Upper lobe of right lung (tissue), 1 donor: ENCODE data around the gene GPC5. TPM values are rescaled to one million over a fixed set of nuclear protein-coding genes. Genes with fewer than 3 reads are reported as not detected.
A peak's percentile ranks its signal among the peaks of the same experiment; 100 is the strongest.

Experiments used
- ATAC-seq: fragments of 200-7000 bp; cut with Tn5 transposase; one replicate; pipeline ENCODE4 v1.9.1; 2020; ENCODE audit warnings: mild to moderate bottlenecking, moderate library complexity
- DNase-seq: peaks from one replicate; pipeline ENCODE4 v3.0.0-alpha.2; 2020
- H3K27ac ChIP-seq: fragments of 200-600 bp; one replicate; pipeline ENCODE4 v1.8.0; 2022
- H3K27me3 ChIP-seq: fragments of 200-600 bp; one replicate; pipeline ENCODE4 v1.8.0; 2022; ENCODE audit warnings: mild to moderate bottlenecking
- H3K36me3 ChIP-seq: fragments of 200-600 bp; one replicate; pipeline ENCODE4 v1.8.0; 2022
- H3K4me1 ChIP-seq: fragments of 200-600 bp; one replicate; pipeline ENCODE4 v1.8.0; 2022
- H3K4me3 ChIP-seq: fragments of 200-600 bp; one replicate; pipeline ENCODE4 v1.8.0; 2022; ENCODE audit warnings: mild to moderate bottlenecking
- H3K9me3 ChIP-seq: fragments of 200-600 bp; one replicate; pipeline ENCODE4 v1.8.0; 2022
- CTCF ChIP-seq: fragments of 200-600 bp; IDR thresholded peaks from one replicate; pipeline ENCODE4 v1.8.0; 2022; ENCODE audit warnings: antibody characterized with exemption
- intact Hi-C: fragments of 100-400 bp; cut with DNase I; formaldehyde crosslinking; loops from one replicate; pipeline ENCODE4 v1.11.0; 2022
- total RNA-seq: library from RNA; stranded (reverse); fragmentation: NEBNext Ultra II Directional; extraction: Animal tissue kit (Norgen Biotek cat#: 25700); gene quantifications from one replicate; pipeline ENCODE4 v1.2.1, GENCODE V29; 2021
- donor health status: DM: no; HTN: yes; CAD: no; lungs with severe emphysema.

GPC5 gene
- total RNA-seq, 1 donor from 2014 or later: 8.1 TPM

GRCh38 chr13:91632086-91632485 is 233.7 kb downstream of the GPC5 start:
- DNase-seq (no peak), ATAC-seq (no peak)
- H3K27me3 ChIP-seq: no peaks in the 10 kb centered on the region
- no peaks in the 10 kb centered on the region for H3K9me3 ChIP-seq
- TF ChIP-seq CTCF: no peak
- no peak overlapping the region for H3K27ac ChIP-seq
- no peaks in the 10 kb centered on the region for H3K4me1 ChIP-seq
- intact Hi-C loops: no loop called here
- no peaks in the 10 kb centered on the region for H3K36me3 ChIP-seq
- H3K4me3 ChIP-seq: no peak overlapping the region

GRCh38 chr13:91639330-91639729 is 240.9 kb downstream of the GPC5 start:
- H3K9me3 ChIP-seq: no peaks in the 10 kb centered on the region
- no peak for TF ChIP-seq CTCF
- H3K27me3 ChIP-seq: no peaks in the 10 kb centered on the region
- intact Hi-C loops: no loop called here
- no peaks in the 10 kb centered on the region for H3K4me1 ChIP-seq
- H3K27ac ChIP-seq: no peak overlapping the region
- H3K4me3 ChIP-seq: no peak overlapping the region
- ATAC-seq: no peak
- DNase-seq: no peak
- H3K36me3 ChIP-seq: no peaks in the 10 kb centered on the region

- no peaks in the 10 kb centered on the region for H3K27me3 ChIP-seq
- H3K4me3 ChIP-seq: no peak overlapping the region
- no peak for TF ChIP-seq CTCF
- H3K36me3 ChIP-seq: no peaks in the 10 kb centered on the region
- no peak overlapping the region for H3K27ac ChIP-seq
- ATAC-seq (no peak), DNase-seq (no peak)
- no peaks in the 10 kb centered on the region for H3K9me3 ChIP-seq
- no peaks in the 10 kb centered on the region for H3K4me1 ChIP-seq
- intact Hi-C loops: no loop called here
Measured at GRCh38 chr13:91643394-91643793, 245.0 kb downstream of the GPC5 start.

- DNase-seq: no peak
- Histone ChIP-seq H3K4me1 (no peaks in the 10 kb centered on the region), H3K9me3 (no peaks in the 10 kb centered on the region), H3K4me3 (no peak overlapping the region), H3K27ac (no peak overlapping the region), H3K36me3 (no peaks in the 10 kb centered on the region), H3K27me3 (no peaks in the 10 kb centered on the region)
- no peak for TF ChIP-seq CTCF
- intact Hi-C loops: no loop called here
- ATAC-seq: no peak
Measured at GRCh38 chr13:91644806-91645205, 246.4 kb downstream of the GPC5 start.

- ATAC-seq: peak; percentile 53
- no peak overlapping the region for H3K4me3 ChIP-seq
- DNase-seq: no peak
- no peaks in the 10 kb centered on the region for H3K9me3 ChIP-seq
- no peaks in the 10 kb centered on the region for H3K27me3 ChIP-seq
- no peak overlapping the region for H3K27ac ChIP-seq
- no peaks in the 10 kb centered on the region for H3K36me3 ChIP-seq
- intact Hi-C loops: no loop called here
- no peaks in the 10 kb centered on the region for H3K4me1 ChIP-seq
- peak; percentile 25 for TF ChIP-seq CTCF
Measured at GRCh38 chr13:91647361-91647990, 249.1 kb downstream of the GPC5 start.

GRCh38 chr13:91648012-91648411 is 249.6 kb downstream of the GPC5 start:
- intact Hi-C loops: no loop called here
- Histone ChIP-seq H3K4me1 (no peaks in the 10 kb centered on the region), H3K4me3 (no peak overlapping the region), H3K9me3 (no peaks in the 10 kb centered on the region), H3K36me3 (no peaks in the 10 kb centered on the region), H3K27ac (no peak overlapping the region), H3K27me3 (no peaks in the 10 kb centered on the region)
- no peak for DNase-seq
- TF ChIP-seq CTCF: no peak
- no peak for ATAC-seq
